Ishikawa (cell line): ENCODE measurements around the gene NDUFA11.

Experiments used
- CEBPB ChIP-seq: IDR thresholded peaks from 2 replicates; pipeline ENCODE4 v1.6.1; 2012
- CREB1 ChIP-seq: IDR thresholded peaks from 2 replicates; pipeline ENCODE4 v1.6.1; 2012; ENCODE audit warnings: low read depth
- EGR1 ChIP-seq: IDR thresholded peaks from 2 replicates; pipeline ENCODE4 v1.6.1; 2012
- EP300 ChIP-seq: IDR thresholded peaks from 2 replicates; pipeline ENCODE4 v1.6.1; 2012; ENCODE audit warnings: borderline replicate concordance
- FOXM1 ChIP-seq: IDR thresholded peaks from 2 replicates; pipeline ENCODE4 v1.6.1; 2012; ENCODE audit warnings: low read depth, borderline replicate concordance
- NFIC ChIP-seq: IDR thresholded peaks from 2 replicates; pipeline ENCODE4 v1.6.1; 2012
- RAD21 ChIP-seq: IDR thresholded peaks from 2 replicates; pipeline ENCODE4 v1.6.1; 2012; ENCODE audit warnings: low read depth
- TAF1 ChIP-seq: IDR thresholded peaks from 2 replicates; pipeline ENCODE4 v1.6.1; 2012; ENCODE audit warnings: low read depth, mild to moderate bottlenecking
- TCF12 ChIP-seq: IDR thresholded peaks from 2 replicates; pipeline ENCODE4 v1.6.1; 2012; ENCODE audit warnings: low read depth
- TEAD4 ChIP-seq: IDR thresholded peaks from 2 replicates; pipeline ENCODE4 v1.6.1; 2012
- USF1 ChIP-seq: IDR thresholded peaks from 2 replicates; pipeline ENCODE4 v1.6.1; 2012
- YY1 ChIP-seq: IDR thresholded peaks from 2 replicates; pipeline ENCODE4 v1.6.1; 2012; ENCODE audit warnings: low read depth
- ZBTB7A ChIP-seq: IDR thresholded peaks from 2 replicates; pipeline ENCODE4 v1.6.1; 2012; ENCODE audit warnings: low read depth
- TF ChIP-seq, protein P1 (sequence below): IDR thresholded peaks from 2 replicates; pipeline ENCODE4 v1.6.1; 2012; ENCODE audit warnings: low read depth, mild to moderate bottlenecking
- TF ChIP-seq, protein P2 (sequence below): IDR thresholded peaks from 2 replicates; pipeline ENCODE4 v1.6.1; 2012

Gene NDUFA11

GRCh38 chr19:5903624-5904351, at the start of gene NDUFA11:
Gene NDUFA11 (minus strand): TSS chr19:5903790. CDS start chr19:5903708, 82 bp downstream.
- TF ChIP-seq FOXM1: no peak
- no peak for TF ChIP-seq NFIC
- TF ChIP-seq TCF12: peak; percentile 68; the same call in 1 of the 2 replicates
- TF ChIP-seq RAD21: no peak
- no peak for TF ChIP-seq EGR1
- peak; percentile 47; the same call in 1 of the 2 replicates for TF ChIP-seq CREB1
- TF ChIP-seq ZBTB7A: no peak
- TF ChIP-seq, protein P1, sequence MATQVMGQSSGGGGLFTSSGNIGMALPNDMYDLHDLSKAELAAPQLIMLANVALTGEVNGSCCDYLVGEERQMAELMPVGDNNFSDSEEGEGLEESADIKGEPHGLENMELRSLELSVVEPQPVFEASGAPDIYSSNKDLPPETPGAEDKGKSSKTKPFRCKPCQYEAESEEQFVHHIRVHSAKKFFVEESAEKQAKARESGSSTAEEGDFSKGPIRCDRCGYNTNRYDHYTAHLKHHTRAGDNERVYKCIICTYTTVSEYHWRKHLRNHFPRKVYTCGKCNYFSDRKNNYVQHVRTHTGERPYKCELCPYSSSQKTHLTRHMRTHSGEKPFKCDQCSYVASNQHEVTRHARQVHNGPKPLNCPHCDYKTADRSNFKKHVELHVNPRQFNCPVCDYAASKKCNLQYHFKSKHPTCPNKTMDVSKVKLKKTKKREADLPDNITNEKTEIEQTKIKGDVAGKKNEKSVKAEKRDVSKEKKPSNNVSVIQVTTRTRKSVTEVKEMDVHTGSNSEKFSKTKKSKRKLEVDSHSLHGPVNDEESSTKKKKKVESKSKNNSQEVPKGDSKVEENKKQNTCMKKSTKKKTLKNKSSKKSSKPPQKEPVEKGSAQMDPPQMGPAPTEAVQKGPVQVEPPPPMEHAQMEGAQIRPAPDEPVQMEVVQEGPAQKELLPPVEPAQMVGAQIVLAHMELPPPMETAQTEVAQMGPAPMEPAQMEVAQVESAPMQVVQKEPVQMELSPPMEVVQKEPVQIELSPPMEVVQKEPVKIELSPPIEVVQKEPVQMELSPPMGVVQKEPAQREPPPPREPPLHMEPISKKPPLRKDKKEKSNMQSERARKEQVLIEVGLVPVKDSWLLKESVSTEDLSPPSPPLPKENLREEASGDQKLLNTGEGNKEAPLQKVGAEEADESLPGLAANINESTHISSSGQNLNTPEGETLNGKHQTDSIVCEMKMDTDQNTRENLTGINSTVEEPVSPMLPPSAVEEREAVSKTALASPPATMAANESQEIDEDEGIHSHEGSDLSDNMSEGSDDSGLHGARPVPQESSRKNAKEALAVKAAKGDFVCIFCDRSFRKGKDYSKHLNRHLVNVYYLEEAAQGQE: no peak
- peak; percentile 69 for TF ChIP-seq YY1
- TF ChIP-seq USF1: peak; percentile 55
- peak; percentile 48; the same call in 1 of the 2 replicates for TF ChIP-seq EP300
- TF ChIP-seq TEAD4: no peak
- TF ChIP-seq CEBPB: no peak
- TF ChIP-seq, protein P2, sequence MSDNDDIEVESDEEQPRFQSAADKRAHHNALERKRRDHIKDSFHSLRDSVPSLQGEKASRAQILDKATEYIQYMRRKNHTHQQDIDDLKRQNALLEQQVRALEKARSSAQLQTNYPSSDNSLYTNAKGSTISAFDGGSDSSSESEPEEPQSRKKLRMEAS: peak; percentile 91
- TF ChIP-seq TAF1: peak; percentile 92

GRCh38 chr19:5953030-5953589, 49.5 kb upstream of the NDUFA11 start:
- TF ChIP-seq, protein P2: no peak
- TF ChIP-seq RAD21: no peak
- no peak for TF ChIP-seq YY1
- TF ChIP-seq ZBTB7A: no peak
- no peak for TF ChIP-seq TAF1
- TF ChIP-seq EP300: no peak
- no peak for TF ChIP-seq USF1
- TF ChIP-seq CREB1: no peak
- TF ChIP-seq CEBPB: no peak

DNA sequence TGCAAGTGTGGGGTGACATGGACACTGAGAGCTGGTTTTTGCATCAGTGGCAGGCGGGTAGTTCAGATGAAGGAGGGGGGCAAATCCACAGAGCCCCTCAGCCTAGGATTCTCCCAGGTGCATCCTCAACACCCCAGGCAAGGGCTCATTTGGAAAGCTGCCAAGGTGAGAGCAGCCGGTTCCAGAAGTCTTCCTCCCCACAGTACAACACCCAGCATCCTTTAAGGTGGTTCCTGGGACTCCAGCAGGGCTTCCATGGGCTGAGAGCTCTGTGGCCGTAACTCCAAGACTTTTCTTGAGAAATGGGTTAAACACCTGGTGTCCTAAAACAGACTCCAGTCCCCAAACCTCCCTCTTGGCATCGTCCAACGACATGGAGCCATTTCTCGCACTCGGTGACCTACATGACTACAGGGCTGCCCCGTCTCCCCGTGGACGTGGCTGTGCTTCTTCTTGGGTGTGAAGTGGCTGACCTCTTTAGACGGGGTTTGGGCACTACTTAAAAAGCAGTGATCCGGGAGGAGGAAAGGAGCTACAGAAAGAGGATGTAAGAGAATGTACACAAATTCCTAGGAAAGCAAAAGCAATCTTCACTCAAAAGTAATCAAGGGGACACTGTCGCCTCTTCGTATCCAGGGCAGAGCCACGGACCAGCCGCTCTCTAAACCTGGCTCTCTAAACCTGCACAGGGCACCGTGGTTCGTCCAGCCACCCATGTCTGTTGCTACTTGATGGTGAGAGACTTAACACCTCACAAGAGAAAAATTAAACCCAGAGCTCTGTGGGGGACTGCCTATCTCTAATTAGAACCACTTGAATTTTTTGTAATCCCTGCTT, 48.8 kb upstream of the NDUFA11 start:
- TF ChIP-seq CEBPB: no peak
- TF ChIP-seq TCF12: no peak
- TF ChIP-seq ZBTB7A: no peak
- no peak for TF ChIP-seq FOXM1
- TF ChIP-seq RAD21: no peak
- TF ChIP-seq TEAD4: no peak
- no peak for TF ChIP-seq CREB1
- TF ChIP-seq YY1: no peak
- no peak for TF ChIP-seq TAF1
- TF ChIP-seq, protein P1: no peak
- TF ChIP-seq EP300: no peak
- no peak for TF ChIP-seq NFIC
- TF ChIP-seq USF1: no peak
- TF ChIP-seq, protein P2: no peak
- TF ChIP-seq EGR1: no peak

- TF ChIP-seq FOXM1 (no peak), TAF1 (no peak), USF1 (no peak), EGR1 (no peak), TCF12 (no peak), CEBPB (no peak), ZBTB7A (no peak), EP300 (no peak), YY1 (no peak), TEAD4 (no peak), RAD21 (no peak), NFIC (no peak), CREB1 (no peak)
- TF ChIP-seq, protein P2: no peak
- TF ChIP-seq, protein P1: no peak
Observed at GRCh38 chr19:5951338-5951861, 47.8 kb upstream of the NDUFA11 start.
